H54 (cell line): ENCODE results near the gene EPN2.
A peak's percentile ranks its signal among the peaks of the same experiment; 100 is the strongest.
"Not testable (repeated sequence)": the region's sequence is repeated elsewhere in the genome, so short reads cannot be mapped to it uniquely, and the experiment has no call there.

Experiments
- DNase-seq: peaks from one replicate; pipeline ENCODE4 v3.0.0; 2011; ENCODE audit warnings: low spot score, mixed read lengths; ENCODE audit not compliant: insufficient read length
- FAIRE-seq: peaks from 3 replicates; lab custom pipeline; 2011; peaks lifted over from hg19 to GRCh38; lab: Jason Lieb, UNC
- POLR2A ChIP-seq: IDR thresholded peaks from 2 replicates; pipeline ENCODE4 v1.6.1; 2011; ENCODE audit warnings: low read depth, mild to moderate bottlenecking, low read length

The EPN2 gene

GRCh38 chr17:19347323-19348080, 110.3 kb downstream of the EPN2 start:
- no peak for DNase-seq
- FAIRE-seq: no peak
- no peak for TF ChIP-seq POLR2A

- no peak for DNase-seq
- TF ChIP-seq POLR2A: no peak
- FAIRE-seq: no peak
Measured at GRCh38 chr17:19348081-19348650, 111.0 kb downstream of the EPN2 start.

- DNase-seq (no peak), FAIRE-seq (no peak)
- TF ChIP-seq POLR2A: no peak
Measured at GRCh38 chr17:19348806-19349205, 111.6 kb downstream of the EPN2 start.

- DNase-seq, FAIRE-seq: not testable (repeated sequence)
Measured at GRCh38 chr17:19353401-19353800, 116.2 kb downstream of the EPN2 start.

- FAIRE-seq: no peak
Measured at GRCh38 chr17:19354748-19355147, 117.6 kb downstream of the EPN2 start.

GRCh38 chr17:19357351-19357750, 120.2 kb downstream of the EPN2 start:
- DNase-seq (no peak), FAIRE-seq (no peak)
- no peak for TF ChIP-seq POLR2A

More at GRCh38 chr17:19354748-19355147, 117.6 kb downstream of the EPN2 start:
- no peak for DNase-seq
- TF ChIP-seq POLR2A: no peak

- no peak for TF ChIP-seq POLR2A
- FAIRE-seq (no peak), DNase-seq (no peak)
Measured at GRCh38 chr17:19357761-19358160, 120.6 kb downstream of the EPN2 start.

- FAIRE-seq (no peak), DNase-seq (no peak)
- TF ChIP-seq POLR2A: no peak
Measured at GRCh38 chr17:19359151-19359550, 122.0 kb downstream of the EPN2 start.

GRCh38 chr17:19359856-19360255, 122.7 kb downstream of the EPN2 start:
- DNase-seq (no peak), FAIRE-seq (no peak)
- TF ChIP-seq POLR2A: no peak

- DNase-seq: no peak
- no peak for FAIRE-seq
- no peak for TF ChIP-seq POLR2A
Measured at GRCh38 chr17:19360772-19361171, 123.6 kb downstream of the EPN2 start.

- no peak for DNase-seq
- FAIRE-seq: no peak
- no peak for TF ChIP-seq POLR2A
Measured at GRCh38 chr17:19361326-19361725, 124.2 kb downstream of the EPN2 start.

GRCh38 chr17:19361944-19362276, 124.7 kb downstream of the EPN2 start:
- TF ChIP-seq POLR2A: no peak
- FAIRE-seq (no peak), DNase-seq (no peak)

GRCh38 chr17:19362277-19363113, 125.3 kb downstream of the EPN2 start, which contains the start of gene B9D1:
Gene B9D1 (minus strand): TSS chr17:19362723. CDS start chr17:19362569, 154 bp downstream.
- peak; percentile 52; the same call in 1 of the 2 replicates for TF ChIP-seq POLR2A
- DNase-seq (peak; percentile 93), FAIRE-seq (no peak)

GRCh38 chr17:19363114-19363438, 125.9 kb downstream of the EPN2 start:
- TF ChIP-seq POLR2A: no peak
- no peak for FAIRE-seq
- no peak for DNase-seq

GRCh38 chr17:19363460-19364035, 126.4 kb downstream of the EPN2 start:
- no peak for DNase-seq
- no peak for TF ChIP-seq POLR2A
- no peak for FAIRE-seq
